HepG2 (cell line): ENCODE results near the gene PKM. TPM values are rescaled to one million over a fixed set of nuclear protein-coding genes. Genes with fewer than 3 reads are reported as not detected.

ENCODE experiments used
- ATF2 ChIP-seq: sonication (generic); formaldehyde crosslinking; IDR thresholded peaks from 2 replicates; pipeline ENCODE4 v1.4.0; 2020; ENCODE audit warnings: missing genetic modification reagents
- KDM2A ChIP-seq: sonication (generic); formaldehyde crosslinking; IDR thresholded peaks from 2 replicates; pipeline ENCODE4 v1.4.0; 2020; ENCODE audit warnings: low read depth, missing genetic modification reagents, borderline replicate concordance
- KLF12 ChIP-seq: sonication (generic); formaldehyde crosslinking; IDR thresholded peaks from 2 replicates; pipeline ENCODE4 v1.4.0; 2020; ENCODE audit warnings: missing genetic modification reagents, borderline replicate concordance
- MYPOP ChIP-seq: sonication (generic); formaldehyde crosslinking; IDR thresholded peaks from 2 replicates; pipeline ENCODE4 v1.8.1; 2023; ENCODE audit warnings: mild to moderate bottlenecking, moderate library complexity, missing genetic modification reagents
- PBX2 ChIP-seq: IDR thresholded peaks from 2 replicates; pipeline ENCODE4 v1.6.1; 2016; ENCODE audit warnings: control low read depth
- RAD21 ChIP-seq: fragments of 450-650 bp; formaldehyde crosslinking; IDR thresholded peaks from 2 replicates; pipeline ENCODE4 v1.5.0; 2020; ENCODE audit warnings: mild to moderate bottlenecking
- TEAD2 ChIP-seq: sonication (generic); formaldehyde crosslinking; IDR thresholded peaks from 2 replicates; pipeline ENCODE4 v1.9.0; 2021; ENCODE audit warnings: missing genetic modification reagents
- ZNF367 ChIP-seq: sonication (generic); formaldehyde crosslinking; IDR thresholded peaks from 2 replicates; pipeline ENCODE4 v1.4.0; 2020; ENCODE audit warnings: missing genetic modification reagents, borderline replicate concordance
- ZNF530 ChIP-seq: sonication (generic); formaldehyde crosslinking; IDR thresholded peaks from 2 replicates; pipeline ENCODE4 v1.5.0; 2020; ENCODE audit warnings: low read depth, mild to moderate bottlenecking, missing genetic modification reagents
- ZNF609 ChIP-seq: sonication (generic); formaldehyde crosslinking; IDR thresholded peaks from 2 replicates; pipeline ENCODE4 v1.4.0; 2020; ENCODE audit warnings: mild to moderate bottlenecking, missing genetic modification reagents, borderline replicate concordance
- ZNF670 ChIP-seq: sonication (generic); formaldehyde crosslinking; IDR thresholded peaks from 2 replicates; pipeline ENCODE4 v1.8.0; 2022; ENCODE audit warnings: mild to moderate bottlenecking, missing genetic modification reagents, borderline replicate concordance
- ZNF746 ChIP-seq: sonication (generic); formaldehyde crosslinking; IDR thresholded peaks from 2 replicates; pipeline ENCODE4 v1.8.0; 2022; ENCODE audit warnings: mild to moderate bottlenecking, missing genetic modification reagents
- ZNF776 ChIP-seq: sonication (generic); formaldehyde crosslinking; IDR thresholded peaks from 2 replicates; pipeline ENCODE4 v1.4.0; 2020; ENCODE audit warnings: mild to moderate bottlenecking, missing genetic modification reagents
- ZZZ3 ChIP-seq: sonication (generic); formaldehyde crosslinking; IDR thresholded peaks from 2 replicates; pipeline ENCODE4 v1.4.0; 2020; ENCODE audit warnings: missing genetic modification reagents, mild to moderate bottlenecking, borderline replicate concordance
- polyA plus RNA-seq, 8 experiments: library from polyadenylated mRNA; depleted of rRNA in 3 of 8; stranded (reverse) in 7 of 8; unstranded in 1 of 8; fragments of >200 nt; fragmentation: Illumina TruSeq in 4 of 8; extraction: Trizol in 4 of 8; gene quantifications; 2 replicates each; pipeline versions ENCODE4 v1.2.1 to v1.2.3, GENCODE V29; 2011 to 2016; ENCODE audit warnings: low read depth in 4 of 8, missing spikeins in 1 of 8, mixed read lengths in 1 of 8; ENCODE audit not compliant: insufficient read depth in 1 of 8
- total RNA-seq, 5 experiments: library from RNA; depleted of rRNA; stranded (reverse); fragments of >200 nt; fragmentation: Illumina TruSeq; extraction: Trizol; gene quantifications; 2 replicates each; pipeline ENCODE4 v1.2.3, GENCODE V29; 2016; ENCODE audit warnings: low read depth in 1 of 5
- TF ChIP-seq, protein P1 (sequence below): IDR thresholded peaks from 2 replicates; pipeline ENCODE4 v1.6.1; 2012; ENCODE audit warnings: low read depth, low read length, improper control_type of control experiment
- TF ChIP-seq, protein P2 (sequence below): sonication (generic); formaldehyde crosslinking; IDR thresholded peaks from 2 replicates; pipeline ENCODE4 v1.4.0; 2020; ENCODE audit warnings: missing genetic modification reagents, borderline replicate concordance

Gene PKM
- total and polyA plus RNA-seq, 2 of the 13 experiments (the other 11 are each of a cell fraction or from before 2014, with no cell fraction given) = 488 to 780 TPM

- TF ChIP-seq PBX2 (no peak), ZNF670 (CRISPR knock-in tag) (0 out of 2 replicates have a peak, but pooled peaks have one; percentile 45), KLF12 (CRISPR knock-in tag) (peak; percentile 23; the same call in 1 of the 2 replicates), ZNF776 (CRISPR knock-in tag) (no peak), KDM2A (CRISPR knock-in tag) (no peak; the same call in 1 of the 2 replicates), ZNF609 (no peak), ATF2 (CRISPR knock-in tag) (no peak), ZNF530 (CRISPR knock-in tag) (no peak), TEAD2 (no peak), RAD21 (CRISPR knock-in tag) (no peak), ZNF746 (peak; percentile 98; the same call in 1 of the 2 replicates), ZZZ3 (CRISPR knock-in tag) (no peak), ZNF367 (CRISPR knock-in tag) (no peak), MYPOP (CRISPR knock-in tag) (no peak)
- TF ChIP-seq, protein P1, sequence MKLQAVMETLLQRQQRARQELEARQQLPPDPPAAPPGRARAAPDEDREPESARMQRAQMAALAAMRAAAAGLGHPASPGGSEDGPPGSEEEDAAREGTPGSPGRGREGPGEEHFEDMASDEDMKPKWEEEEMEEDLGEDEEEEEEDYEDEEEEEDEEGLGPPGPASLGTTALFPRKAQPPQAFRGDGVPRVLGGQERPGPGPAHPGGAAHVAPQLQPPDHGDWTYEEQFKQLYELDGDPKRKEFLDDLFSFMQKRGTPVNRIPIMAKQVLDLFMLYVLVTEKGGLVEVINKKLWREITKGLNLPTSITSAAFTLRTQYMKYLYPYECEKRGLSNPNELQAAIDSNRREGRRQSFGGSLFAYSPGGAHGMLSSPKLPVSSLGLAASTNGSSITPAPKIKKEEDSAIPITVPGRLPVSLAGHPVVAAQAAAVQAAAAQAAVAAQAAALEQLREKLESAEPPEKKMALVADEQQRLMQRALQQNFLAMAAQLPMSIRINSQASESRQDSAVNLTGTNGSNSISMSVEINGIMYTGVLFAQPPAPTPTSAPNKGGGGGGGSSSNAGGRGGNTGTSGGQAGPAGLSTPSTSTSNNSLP = no peak
- TF ChIP-seq, protein P2, sequence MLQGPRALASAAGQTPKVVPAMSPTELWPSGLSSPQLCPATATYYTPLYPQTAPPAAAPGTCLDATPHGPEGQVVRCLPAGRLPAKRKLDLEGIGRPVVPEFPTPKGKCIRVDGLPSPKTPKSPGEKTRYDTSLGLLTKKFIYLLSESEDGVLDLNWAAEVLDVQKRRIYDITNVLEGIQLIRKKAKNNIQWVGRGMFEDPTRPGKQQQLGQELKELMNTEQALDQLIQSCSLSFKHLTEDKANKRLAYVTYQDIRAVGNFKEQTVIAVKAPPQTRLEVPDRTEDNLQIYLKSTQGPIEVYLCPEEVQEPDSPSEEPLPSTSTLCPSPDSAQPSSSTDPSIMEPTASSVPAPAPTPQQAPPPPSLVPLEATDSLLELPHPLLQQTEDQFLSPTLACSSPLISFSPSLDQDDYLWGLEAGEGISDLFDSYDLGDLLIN (CRISPR knock-in tag) = no peak
Observed at GRCh38 chr15:72230197-72231065, 559 bp downstream of the PKM start (continued).
